ENCODE data around the gene NTNG1.

DNA sequence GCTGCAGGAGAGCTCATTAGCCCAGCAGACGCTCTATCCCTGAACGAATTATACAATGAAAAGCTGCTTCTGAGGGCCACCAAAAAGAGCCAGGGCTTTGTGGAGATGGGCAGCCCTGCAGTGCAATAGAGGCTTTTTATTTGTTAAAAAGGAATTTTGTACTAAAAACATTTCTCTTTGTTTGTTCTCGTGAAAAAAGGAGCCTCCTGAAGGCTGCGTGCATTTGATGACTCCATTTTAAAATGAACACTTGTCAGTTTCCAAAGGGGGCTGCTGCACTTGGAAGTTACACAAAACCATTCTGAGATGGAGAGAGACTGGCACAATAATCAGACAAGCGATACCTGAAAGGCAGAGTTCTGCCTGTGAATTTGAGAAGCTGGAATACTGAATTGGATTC, 202.8 kb downstream of the NTNG1 start:
- TF ChIP-seq CTCF (IDR thresholded peaks at IDR 0.05; ENCODE audit: insufficient read depth, low read length), result no peak
- no peak for TF ChIP-seq GABPA (IDR thresholded peaks at IDR 0.05; ENCODE audit: low read depth)
- TF ChIP-seq, protein P1, sequence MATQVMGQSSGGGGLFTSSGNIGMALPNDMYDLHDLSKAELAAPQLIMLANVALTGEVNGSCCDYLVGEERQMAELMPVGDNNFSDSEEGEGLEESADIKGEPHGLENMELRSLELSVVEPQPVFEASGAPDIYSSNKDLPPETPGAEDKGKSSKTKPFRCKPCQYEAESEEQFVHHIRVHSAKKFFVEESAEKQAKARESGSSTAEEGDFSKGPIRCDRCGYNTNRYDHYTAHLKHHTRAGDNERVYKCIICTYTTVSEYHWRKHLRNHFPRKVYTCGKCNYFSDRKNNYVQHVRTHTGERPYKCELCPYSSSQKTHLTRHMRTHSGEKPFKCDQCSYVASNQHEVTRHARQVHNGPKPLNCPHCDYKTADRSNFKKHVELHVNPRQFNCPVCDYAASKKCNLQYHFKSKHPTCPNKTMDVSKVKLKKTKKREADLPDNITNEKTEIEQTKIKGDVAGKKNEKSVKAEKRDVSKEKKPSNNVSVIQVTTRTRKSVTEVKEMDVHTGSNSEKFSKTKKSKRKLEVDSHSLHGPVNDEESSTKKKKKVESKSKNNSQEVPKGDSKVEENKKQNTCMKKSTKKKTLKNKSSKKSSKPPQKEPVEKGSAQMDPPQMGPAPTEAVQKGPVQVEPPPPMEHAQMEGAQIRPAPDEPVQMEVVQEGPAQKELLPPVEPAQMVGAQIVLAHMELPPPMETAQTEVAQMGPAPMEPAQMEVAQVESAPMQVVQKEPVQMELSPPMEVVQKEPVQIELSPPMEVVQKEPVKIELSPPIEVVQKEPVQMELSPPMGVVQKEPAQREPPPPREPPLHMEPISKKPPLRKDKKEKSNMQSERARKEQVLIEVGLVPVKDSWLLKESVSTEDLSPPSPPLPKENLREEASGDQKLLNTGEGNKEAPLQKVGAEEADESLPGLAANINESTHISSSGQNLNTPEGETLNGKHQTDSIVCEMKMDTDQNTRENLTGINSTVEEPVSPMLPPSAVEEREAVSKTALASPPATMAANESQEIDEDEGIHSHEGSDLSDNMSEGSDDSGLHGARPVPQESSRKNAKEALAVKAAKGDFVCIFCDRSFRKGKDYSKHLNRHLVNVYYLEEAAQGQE (IDR thresholded peaks at IDR 0.05; ENCODE audit: insufficient replicate concordance, low read depth), result no peak
- TF ChIP-seq POLR2AphosphoS5 (IDR thresholded peaks at IDR 0.05; ENCODE audit: low read depth), result no peak
